Measurements from ENCODE around the gene FARP2. TPM values are rescaled to one million over a fixed set of nuclear protein-coding genes. Genes with fewer than 3 reads are reported as not detected.
A peak's percentile ranks its signal among the peaks of the same experiment; 100 is the strongest.

The FARP2 gene
- total and polyA plus RNA-seq, 2 of the 13 experiments (the other 11 are each of a cell fraction or from before 2014, with no cell fraction given): 28.0 to 45.4 TPM

DNA sequence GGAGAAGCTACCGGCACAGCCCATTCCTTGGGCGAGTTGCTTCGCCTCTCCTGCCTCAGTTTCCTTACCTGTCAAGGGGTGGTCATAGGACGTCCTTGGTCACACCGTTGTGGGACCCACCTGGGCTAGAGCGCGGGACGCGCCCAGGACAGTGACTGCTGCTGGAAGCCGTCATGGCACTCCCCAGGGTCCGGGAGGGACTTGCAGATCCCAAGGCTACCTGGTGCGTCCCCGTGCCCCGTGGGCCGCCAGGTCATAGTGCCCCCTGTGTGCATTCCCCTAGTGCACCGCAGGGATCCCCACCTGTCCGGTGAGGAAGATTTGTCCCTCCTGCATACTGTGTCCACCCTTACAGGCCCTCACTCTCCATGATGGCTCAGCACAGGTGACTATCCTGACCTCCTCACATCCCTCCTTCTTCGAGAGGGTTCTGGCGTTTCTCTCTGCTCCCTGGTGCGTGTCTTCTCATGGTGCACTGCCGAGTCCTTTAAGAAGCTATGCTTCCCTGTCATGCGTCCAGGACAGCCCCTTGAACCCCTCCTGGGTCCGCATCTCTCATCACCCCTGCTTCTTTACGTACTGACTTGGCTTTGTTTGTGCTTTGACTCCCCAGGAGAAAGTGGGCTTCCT is 153.2 kb downstream of the FARP2 start (continued):
- TF ChIP-seq DNMT1 (CRISPR knock-in tag; IDR thresholded peaks at IDR 0.05): peak; percentile 92; the same call in 1 of the 2 replicates
- TF ChIP-seq, protein P1, sequence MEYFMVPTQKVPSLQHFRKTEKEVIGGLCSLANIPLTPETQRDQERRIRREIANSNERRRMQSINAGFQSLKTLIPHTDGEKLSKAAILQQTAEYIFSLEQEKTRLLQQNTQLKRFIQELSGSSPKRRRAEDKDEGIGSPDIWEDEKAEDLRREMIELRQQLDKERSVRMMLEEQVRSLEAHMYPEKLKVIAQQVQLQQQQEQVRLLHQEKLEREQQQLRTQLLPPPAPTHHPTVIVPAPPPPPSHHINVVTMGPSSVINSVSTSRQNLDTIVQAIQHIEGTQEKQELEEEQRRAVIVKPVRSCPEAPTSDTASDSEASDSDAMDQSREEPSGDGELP (IDR thresholded peaks at IDR 0.05; ENCODE audit: borderline replicate concordance, low read depth): no peak
- TF ChIP-seq ZBTB3 (CRISPR knock-in tag; IDR thresholded peaks at IDR 0.05; ENCODE audit: borderline replicate concordance, low read depth): no peak
- no peak for TF ChIP-seq ZNF788 (CRISPR knock-in tag; IDR thresholded peaks at IDR 0.05; ENCODE audit: borderline replicate concordance)
- no peak for TF ChIP-seq ZNF34 (CRISPR knock-in tag; IDR thresholded peaks at IDR 0.05; ENCODE audit: borderline replicate concordance)
- no peak for TF ChIP-seq ZNF530 (CRISPR knock-in tag; IDR thresholded peaks at IDR 0.05; ENCODE audit: low read depth)
- no peak; the same call in 1 of the 2 replicates for TF ChIP-seq ZNF460 (CRISPR knock-in tag; IDR thresholded peaks at IDR 0.05; ENCODE audit: borderline replicate concordance)
- no peak for TF ChIP-seq ZNF746 (CRISPR knock-in tag; IDR thresholded peaks at IDR 0.05)
- 0 out of 2 replicates have a peak, but pooled peaks have one; percentile 88 for TF ChIP-seq ZBTB38 (CRISPR knock-in tag; IDR thresholded peaks at IDR 0.05)
- no peak for TF ChIP-seq ZKSCAN5 (CRISPR knock-in tag; IDR thresholded peaks at IDR 0.05)
- TF ChIP-seq, protein P2, sequence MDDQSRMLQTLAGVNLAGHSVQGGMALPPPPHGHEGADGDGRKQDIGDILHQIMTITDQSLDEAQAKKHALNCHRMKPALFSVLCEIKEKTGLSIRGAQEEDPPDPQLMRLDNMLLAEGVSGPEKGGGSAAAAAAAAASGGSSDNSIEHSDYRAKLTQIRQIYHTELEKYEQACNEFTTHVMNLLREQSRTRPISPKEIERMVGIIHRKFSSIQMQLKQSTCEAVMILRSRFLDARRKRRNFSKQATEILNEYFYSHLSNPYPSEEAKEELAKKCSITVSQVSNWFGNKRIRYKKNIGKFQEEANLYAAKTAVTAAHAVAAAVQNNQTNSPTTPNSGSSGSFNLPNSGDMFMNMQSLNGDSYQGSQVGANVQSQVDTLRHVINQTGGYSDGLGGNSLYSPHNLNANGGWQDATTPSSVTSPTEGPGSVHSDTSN (CRISPR knock-in tag; IDR thresholded peaks at IDR 0.05; ENCODE audit: borderline replicate concordance): no peak
- TF ChIP-seq ZNF331 (CRISPR knock-in tag; IDR thresholded peaks at IDR 0.05): no peak
- TF ChIP-seq NCOA1 (CRISPR knock-in tag; IDR thresholded peaks at IDR 0.05): peak; percentile 88; the same call in 1 of the 2 replicates
- TF ChIP-seq NR2F2 (IDR thresholded peaks at IDR 0.05; ENCODE audit: borderline replicate concordance, low read depth): 0 out of 2 replicates have a peak, but pooled peaks have one; percentile 3
- TF ChIP-seq, protein P3, sequence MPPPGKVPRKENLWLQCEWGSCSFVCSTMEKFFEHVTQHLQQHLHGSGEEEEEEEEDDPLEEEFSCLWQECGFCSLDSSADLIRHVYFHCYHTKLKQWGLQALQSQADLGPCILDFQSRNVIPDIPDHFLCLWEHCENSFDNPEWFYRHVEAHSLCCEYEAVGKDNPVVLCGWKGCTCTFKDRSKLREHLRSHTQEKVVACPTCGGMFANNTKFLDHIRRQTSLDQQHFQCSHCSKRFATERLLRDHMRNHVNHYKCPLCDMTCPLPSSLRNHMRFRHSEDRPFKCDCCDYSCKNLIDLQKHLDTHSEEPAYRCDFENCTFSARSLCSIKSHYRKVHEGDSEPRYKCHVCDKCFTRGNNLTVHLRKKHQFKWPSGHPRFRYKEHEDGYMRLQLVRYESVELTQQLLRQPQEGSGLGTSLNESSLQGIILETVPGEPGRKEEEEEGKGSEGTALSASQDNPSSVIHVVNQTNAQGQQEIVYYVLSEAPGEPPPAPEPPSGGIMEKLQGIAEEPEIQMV (CRISPR knock-in tag; IDR thresholded peaks at IDR 0.05; ENCODE audit: low read depth): no peak
- TF ChIP-seq ZFYVE20 (CRISPR knock-in tag; IDR thresholded peaks at IDR 0.05; ENCODE audit: borderline replicate concordance, low read depth): no peak
- no peak for TF ChIP-seq SOX6 (IDR thresholded peaks at IDR 0.05)
- peak; percentile 2; the same call in 1 of the 2 replicates for TF ChIP-seq SOX6 (CRISPR knock-in tag; IDR thresholded peaks at IDR 0.05)
- no peak for TF ChIP-seq HOXD1 (CRISPR knock-in tag; IDR thresholded peaks at IDR 0.05)
- TF ChIP-seq, protein P4, sequence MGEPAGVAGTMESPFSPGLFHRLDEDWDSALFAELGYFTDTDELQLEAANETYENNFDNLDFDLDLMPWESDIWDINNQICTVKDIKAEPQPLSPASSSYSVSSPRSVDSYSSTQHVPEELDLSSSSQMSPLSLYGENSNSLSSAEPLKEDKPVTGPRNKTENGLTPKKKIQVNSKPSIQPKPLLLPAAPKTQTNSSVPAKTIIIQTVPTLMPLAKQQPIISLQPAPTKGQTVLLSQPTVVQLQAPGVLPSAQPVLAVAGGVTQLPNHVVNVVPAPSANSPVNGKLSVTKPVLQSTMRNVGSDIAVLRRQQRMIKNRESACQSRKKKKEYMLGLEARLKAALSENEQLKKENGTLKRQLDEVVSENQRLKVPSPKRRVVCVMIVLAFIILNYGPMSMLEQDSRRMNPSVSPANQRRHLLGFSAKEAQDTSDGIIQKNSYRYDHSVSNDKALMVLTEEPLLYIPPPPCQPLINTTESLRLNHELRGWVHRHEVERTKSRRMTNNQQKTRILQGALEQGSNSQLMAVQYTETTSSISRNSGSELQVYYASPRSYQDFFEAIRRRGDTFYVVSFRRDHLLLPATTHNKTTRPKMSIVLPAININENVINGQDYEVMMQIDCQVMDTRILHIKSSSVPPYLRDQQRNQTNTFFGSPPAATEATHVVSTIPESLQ (CRISPR knock-in tag; conservative IDR thresholded peaks at IDR 0.05): no peak
- TF ChIP-seq, protein P5, sequence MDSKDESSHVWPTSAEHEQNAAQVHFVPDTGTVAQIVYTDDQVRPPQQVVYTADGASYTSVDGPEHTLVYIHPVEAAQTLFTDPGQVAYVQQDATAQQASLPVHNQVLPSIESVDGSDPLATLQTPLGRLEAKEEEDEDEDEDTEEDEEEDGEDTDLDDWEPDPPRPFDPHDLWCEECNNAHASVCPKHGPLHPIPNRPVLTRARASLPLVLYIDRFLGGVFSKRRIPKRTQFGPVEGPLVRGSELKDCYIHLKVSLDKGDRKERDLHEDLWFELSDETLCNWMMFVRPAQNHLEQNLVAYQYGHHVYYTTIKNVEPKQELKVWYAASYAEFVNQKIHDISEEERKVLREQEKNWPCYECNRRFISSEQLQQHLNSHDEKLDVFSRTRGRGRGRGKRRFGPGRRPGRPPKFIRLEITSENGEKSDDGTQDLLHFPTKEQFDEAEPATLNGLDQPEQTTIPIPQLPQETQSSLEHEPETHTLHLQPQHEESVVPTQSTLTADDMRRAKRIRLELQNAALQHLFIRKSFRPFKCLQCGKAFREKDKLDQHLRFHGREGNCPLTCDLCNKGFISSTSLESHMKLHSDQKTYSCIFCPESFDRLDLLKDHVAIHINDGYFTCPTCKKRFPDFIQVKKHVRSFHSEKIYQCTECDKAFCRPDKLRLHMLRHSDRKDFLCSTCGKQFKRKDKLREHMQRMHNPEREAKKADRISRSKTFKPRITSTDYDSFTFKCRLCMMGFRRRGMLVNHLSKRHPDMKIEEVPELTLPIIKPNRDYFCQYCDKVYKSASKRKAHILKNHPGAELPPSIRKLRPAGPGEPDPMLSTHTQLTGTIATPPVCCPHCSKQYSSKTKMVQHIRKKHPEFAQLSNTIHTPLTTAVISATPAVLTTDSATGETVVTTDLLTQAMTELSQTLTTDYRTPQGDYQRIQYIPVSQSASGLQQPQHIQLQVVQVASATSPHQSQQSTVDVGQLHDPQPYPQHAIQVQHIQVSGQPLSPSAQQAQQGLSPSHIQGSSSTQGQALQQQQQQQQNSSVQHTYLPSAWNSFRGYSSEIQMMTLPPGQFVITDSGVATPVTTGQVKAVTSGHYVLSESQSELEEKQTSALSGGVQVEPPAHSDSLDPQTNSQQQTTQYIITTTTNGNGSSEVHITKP (CRISPR knock-in tag; IDR thresholded peaks at IDR 0.05; ENCODE audit: low read depth): no peak

All from HepG2 (cell line).